Right lobe of liver (tissue), 4 donors: ENCODE data around the gene ABHD16B.

Experiments
- POLR2A ChIP-seq: fragments of 450-650 bp; IDR thresholded peaks from one replicate; pipeline ENCODE4 v1.6.1; 2017; ENCODE audit warnings: antibody characterized with exemption, mild to moderate bottlenecking
- TF ChIP-seq, protein P1 (sequence below), 4 donors: fragments of 200-600 bp in 3 of 4; fragments of 450-650 bp in 1 of 4; IDR thresholded peaks; one replicate each; pipeline versions ENCODE4 v1.5.1 to v1.8.0; 2016 to 2022; ENCODE audit warnings: antibody characterized with exemption in 4 of 4, mild to moderate bottlenecking in 2 of 4
- donor health status: DM: no; HTN: no; CAD: no.
- donor health status: DM: no; HTN: no; CAD: no.
- donor health status: DM: no; HTN: yes; CAD: no.

GRCh38 chr20:63846128-63846771, 15.0 kb upstream of the ABHD16B start:
- TF ChIP-seq, protein P1, sequence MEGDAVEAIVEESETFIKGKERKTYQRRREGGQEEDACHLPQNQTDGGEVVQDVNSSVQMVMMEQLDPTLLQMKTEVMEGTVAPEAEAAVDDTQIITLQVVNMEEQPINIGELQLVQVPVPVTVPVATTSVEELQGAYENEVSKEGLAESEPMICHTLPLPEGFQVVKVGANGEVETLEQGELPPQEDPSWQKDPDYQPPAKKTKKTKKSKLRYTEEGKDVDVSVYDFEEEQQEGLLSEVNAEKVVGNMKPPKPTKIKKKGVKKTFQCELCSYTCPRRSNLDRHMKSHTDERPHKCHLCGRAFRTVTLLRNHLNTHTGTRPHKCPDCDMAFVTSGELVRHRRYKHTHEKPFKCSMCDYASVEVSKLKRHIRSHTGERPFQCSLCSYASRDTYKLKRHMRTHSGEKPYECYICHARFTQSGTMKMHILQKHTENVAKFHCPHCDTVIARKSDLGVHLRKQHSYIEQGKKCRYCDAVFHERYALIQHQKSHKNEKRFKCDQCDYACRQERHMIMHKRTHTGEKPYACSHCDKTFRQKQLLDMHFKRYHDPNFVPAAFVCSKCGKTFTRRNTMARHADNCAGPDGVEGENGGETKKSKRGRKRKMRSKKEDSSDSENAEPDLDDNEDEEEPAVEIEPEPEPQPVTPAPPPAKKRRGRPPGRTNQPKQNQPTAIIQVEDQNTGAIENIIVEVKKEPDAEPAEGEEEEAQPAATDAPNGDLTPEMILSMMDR (IDR thresholded peaks at IDR 0.05) = no peak
- no peak for TF ChIP-seq POLR2A
